SK-N-MC (cell line): ENCODE measurements around the gene PLEKHM3.

ENCODE experiments used
- EZH2 ChIP-seq: fragments of 200-600 bp; sonication (generic); IDR thresholded peaks from one replicate; pipeline ENCODE4 v1.6.1; 2017; ENCODE audit warnings: antibody characterized with exemption
- POLR2AphosphoS5 ChIP-seq: IDR thresholded peaks from 2 replicates; pipeline ENCODE4 v1.6.1; 2012; ENCODE audit warnings: mild to moderate bottlenecking, low read depth, low read length, borderline replicate concordance

- no peak for TF ChIP-seq EZH2
- no peak for TF ChIP-seq POLR2AphosphoS5
Measured at GRCh38 chr2:207777124-207777523, 248.2 kb downstream of the PLEKHM3 start.
